GM21529 (cell line): ENCODE results near the gene SELPLG.
"Not testable (repeated sequence)": the region's sequence is repeated elsewhere in the genome, so short reads cannot be mapped to it uniquely, and the experiment has no call there.

Source experiments
- ATAC-seq: cut with Tn5 transposase; IDR thresholded peaks from one replicate; pipeline ENCODE4 v1.9.1; 2021; ENCODE audit not compliant: unreplicated experiment

Gene SELPLG

DNA sequence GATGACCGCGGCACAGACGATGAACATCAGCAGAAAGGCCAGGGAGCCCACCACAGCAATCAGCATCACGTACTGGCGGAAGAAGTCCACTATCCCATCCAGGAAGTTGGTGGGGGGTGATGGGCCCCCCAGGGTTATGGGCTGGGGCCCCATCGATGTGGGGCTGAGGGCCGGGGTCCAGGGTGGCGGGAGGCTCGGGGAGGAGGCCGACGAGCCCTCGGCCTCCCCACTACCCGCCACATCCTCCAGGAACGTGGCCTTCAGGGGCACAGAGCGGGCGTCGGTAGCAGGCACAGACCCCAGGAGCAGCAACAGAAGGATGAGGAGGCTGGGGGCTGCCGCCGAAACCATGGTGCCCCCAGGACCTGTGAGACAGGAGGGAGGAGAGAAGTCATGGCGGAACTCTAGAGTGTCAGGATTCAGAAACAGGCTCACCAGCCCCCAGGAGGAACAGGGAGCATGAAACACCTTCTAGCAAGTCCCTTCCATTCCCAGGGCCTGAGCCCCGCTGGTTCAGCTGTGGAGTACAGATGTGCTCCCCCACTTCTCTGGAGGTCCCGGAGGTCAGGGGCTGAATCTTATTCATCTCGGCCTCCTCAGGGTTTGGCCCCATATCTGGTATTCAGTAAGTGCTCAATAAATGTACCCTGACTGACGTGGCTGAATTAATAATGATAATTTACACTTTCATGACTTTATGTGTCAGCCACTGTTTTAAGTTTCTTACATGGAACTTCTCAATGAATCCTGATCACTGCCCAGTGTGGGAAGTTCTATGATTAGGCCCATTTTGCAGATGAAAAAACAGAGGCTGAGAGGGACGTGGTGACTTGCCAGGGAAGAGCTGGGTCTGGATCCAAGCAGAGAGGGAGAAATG is 41.4 kb downstream of the SELPLG start:
- no peak for ATAC-seq

DNA sequence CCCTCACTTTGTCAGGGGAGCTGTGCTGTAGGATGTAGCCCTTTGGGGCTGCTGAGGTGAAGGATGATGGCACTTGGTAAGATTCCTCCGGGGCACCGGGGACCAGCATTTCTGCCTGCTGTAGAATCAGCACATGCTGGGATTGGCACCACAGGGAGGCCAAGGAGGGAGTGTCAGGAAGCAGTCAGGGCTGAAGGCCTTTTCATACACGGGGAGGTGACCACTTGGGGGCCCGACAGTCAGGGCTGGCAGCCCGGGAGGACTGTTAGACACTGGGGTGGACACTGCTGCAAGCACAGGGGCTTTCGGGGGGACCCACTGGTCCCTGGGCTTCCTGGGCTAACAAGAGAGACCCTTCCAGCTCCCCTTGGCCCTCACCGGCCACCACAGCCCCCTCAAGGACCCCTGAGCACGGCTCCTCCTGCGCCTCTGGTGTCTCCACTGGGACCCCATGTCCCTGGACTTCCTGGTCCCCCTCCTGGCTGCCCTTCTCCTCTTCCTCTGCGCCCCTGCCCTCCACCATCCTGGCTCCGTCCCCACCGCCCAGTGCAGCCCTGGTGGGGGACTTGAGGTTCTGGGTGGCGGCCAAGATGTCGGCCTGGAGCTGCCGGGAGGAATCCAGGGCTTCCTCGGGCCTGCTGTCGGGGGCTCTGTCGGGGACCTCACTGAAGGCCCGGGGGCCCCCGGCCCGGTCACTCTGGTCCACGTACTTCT is 42.3 kb downstream of the SELPLG start:
- ATAC-seq, result no peak

- not testable (repeated sequence) for ATAC-seq
Measured at GRCh38 chr12:108590463-108590862, 43.2 kb downstream of the SELPLG start.

- no peak for ATAC-seq
Measured at GRCh38 chr12:108589840-108590229, 43.9 kb downstream of the SELPLG start.

DNA sequence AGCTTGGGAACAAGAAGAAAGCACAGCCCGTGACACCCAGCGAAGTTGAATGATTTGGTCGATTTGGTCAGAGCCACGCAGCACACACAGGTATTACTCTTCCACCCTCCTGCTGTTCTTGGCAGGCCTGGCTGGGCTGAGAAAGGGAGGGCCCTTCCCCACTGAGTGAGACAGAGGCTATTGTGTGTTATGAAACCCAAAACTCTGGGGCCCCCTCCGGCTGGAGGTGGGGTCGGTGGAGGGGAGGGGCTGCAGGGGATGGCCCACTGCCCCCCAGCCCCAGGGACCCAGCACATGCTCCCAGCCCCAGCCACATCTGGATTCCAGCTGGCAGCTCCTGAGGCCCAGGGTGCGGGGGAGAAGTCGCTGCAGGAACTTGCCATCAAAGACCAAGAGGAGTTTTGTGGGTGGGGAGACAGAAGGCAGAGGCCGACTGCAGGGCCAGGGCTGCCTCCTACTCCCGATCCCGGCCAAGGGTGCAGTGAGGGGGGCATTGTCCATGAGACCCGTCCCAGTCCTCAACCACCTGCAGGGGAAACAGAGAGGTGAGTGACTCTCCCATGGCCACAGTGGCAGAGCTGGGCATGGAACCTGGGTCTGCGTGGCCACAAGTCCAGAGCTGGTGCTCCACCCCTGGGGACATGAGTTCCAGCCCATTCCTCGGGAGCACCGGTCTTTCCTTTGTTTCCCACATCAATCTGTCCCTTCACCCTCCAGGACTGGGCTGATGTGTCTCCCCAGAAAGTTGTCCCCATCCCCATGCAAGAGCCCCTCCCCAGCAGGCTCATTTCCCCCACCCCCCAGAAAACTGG is 44.5 kb downstream of the SELPLG start:
- no peak for ATAC-seq

- ATAC-seq, result no peak
Measured at GRCh38 chr12:108587826-108588225, 45.9 kb downstream of the SELPLG start.

- no peak for ATAC-seq
Measured at GRCh38 chr12:108586306-108586705, 47.4 kb downstream of the SELPLG start.

GRCh38 chr12:108585864-108586263 is 47.8 kb downstream of the SELPLG start:
- ATAC-seq, result no peak

GRCh38 chr12:108584456-108585065 is 49.1 kb downstream of the SELPLG start:
- ATAC-seq, result no peak

- ATAC-seq, result no peak
Measured at GRCh38 chr12:108583991-108584390, 49.7 kb downstream of the SELPLG start.

- no peak for ATAC-seq
Measured at GRCh38 chr12:108582978-108583770, 50.5 kb downstream of the SELPLG start.

DNA sequence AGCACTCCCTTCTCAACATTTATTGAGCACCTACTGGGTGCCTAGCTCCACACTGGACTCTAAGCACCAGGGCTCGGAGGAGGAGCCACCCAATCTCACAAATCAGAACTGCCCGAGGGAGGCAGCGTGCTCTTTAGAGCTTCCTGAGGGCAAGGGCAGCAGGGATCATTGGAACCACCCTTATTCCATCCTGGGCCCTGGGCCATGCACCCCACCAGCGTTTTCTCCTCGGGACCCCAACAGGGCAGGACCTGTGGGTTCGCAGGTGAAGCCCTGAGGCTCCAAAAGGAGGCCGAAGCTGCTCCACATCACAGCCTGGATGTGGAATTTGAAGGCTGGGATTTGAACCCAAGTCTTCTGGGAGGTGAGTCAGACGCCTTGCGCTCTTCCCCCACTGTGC is 51.2 kb downstream of the SELPLG start:
- ATAC-seq, result no peak

DNA sequence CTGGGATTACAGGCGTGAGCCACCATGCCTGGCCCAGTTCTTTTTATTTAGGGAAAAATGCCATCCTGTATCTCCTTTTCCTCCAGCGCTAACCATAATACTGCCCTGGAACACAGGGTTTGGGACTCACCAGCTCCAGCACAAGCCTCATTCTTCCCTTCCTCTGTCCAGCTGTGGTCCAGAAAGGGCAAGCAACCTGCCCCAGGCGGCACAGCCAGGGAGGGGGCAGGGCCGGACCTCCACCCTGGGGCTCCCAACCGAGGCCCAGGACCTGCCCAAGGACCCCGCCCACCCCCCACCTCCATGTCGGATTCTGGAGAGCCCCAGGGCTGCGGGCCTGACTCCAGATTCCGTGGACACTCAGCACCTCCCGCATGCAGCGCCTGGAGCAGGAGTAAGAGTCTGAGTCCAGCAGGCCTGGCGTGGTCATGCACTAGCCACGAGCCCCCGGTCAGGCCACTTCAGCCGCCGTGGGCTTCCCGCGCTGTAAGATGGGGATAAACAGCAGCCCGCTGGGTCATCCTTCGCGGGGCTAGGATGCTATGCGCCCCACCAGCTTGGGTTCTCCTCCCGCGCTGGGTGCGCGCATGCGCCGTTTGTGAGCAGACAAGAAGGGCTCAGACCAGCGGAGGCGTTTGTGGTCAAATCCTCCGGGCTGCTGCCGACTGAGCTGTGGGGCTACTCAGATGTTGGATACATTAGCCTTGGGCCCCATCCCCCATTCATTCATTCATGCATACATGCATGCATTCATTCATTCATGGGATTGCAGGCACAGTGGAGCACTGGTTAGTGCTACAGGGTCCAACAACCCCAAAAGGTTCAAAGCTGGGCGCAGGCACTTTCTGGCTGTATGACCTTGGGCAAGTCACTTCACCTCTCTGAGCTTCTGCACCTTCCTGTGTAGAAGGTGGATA is 52.1 kb downstream of the SELPLG start:
- ATAC-seq, result no peak

- ATAC-seq, result no peak
Measured at GRCh38 chr12:108580531-108580930, 53.2 kb downstream of the SELPLG start.

DNA sequence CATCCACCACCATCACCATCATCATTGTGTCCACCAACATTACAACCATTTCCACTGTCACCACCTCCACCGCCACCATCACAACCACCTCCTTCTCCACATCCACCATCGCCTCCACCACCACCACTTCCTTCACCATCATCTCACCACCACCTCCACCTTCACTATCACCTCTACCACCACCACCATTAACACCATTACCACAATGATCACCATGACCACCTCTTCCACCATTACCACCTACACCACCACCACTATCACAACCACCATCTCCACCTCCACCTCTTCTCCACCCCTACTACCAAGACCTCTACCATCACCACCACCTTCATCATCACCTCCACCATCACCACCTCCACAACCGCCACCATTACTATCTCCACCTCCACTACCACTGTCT is 54.9 kb downstream of the SELPLG start:
- no peak for ATAC-seq

- ATAC-seq, result no peak
Measured at GRCh38 chr12:108578264-108578663, 55.4 kb downstream of the SELPLG start.

- ATAC-seq, result no peak
Measured at GRCh38 chr12:108577458-108577857, 56.2 kb downstream of the SELPLG start.

- ATAC-seq, result no peak
Measured at GRCh38 chr12:108576660-108577234, 56.9 kb downstream of the SELPLG start.
